Liver (tissue), 9 donors: ENCODE measurements around the gene PTPRQ. TPM values are rescaled to one million over a fixed set of nuclear protein-coding genes. Genes with fewer than 3 reads are reported as not detected.

Experiments used
- DNase-seq: peaks from one replicate; pipeline ENCODE4 v3.0.0-alpha.2; 2017; ENCODE audit warnings: low spot score
- H3K27ac ChIP-seq, 2 donors: one replicate each; pipeline ENCODE4 v1.7.0; 2013; ENCODE audit warnings: inconsistent platforms in 2 of 2, low read length in 2 of 2, control low read depth in 1 of 2, low read depth in 1 of 2, mild to moderate bottlenecking in 1 of 2
- H3K27me3 ChIP-seq, 4 donors: one replicate each; pipeline versions ENCODE4 v1.6.1 to v1.7.0; 2013; ENCODE audit warnings: low read length in 3 of 4, inconsistent platforms in 1 of 4, mild to moderate bottlenecking in 1 of 4, moderate library complexity in 1 of 4; ENCODE audit not compliant: control insufficient read depth in 4 of 4, insufficient read depth in 4 of 4
- H3K36me3 ChIP-seq, 4 donors: one replicate each; pipeline versions ENCODE4 v1.6.1 to v1.7.0; 2013; ENCODE audit warnings: low read length in 3 of 4, mild to moderate bottlenecking in 3 of 4, low read depth in 1 of 4, moderate library complexity in 1 of 4; ENCODE audit not compliant: control insufficient read depth in 4 of 4, insufficient read depth in 3 of 4
- H3K4me1 ChIP-seq, 4 donors: one replicate each; pipeline versions ENCODE4 v1.6.1 to v1.7.0; 2013; ENCODE audit warnings: low read length in 3 of 4, mild to moderate bottlenecking in 3 of 4, moderate library complexity in 1 of 4; ENCODE audit not compliant: control insufficient read depth in 4 of 4, insufficient read depth in 4 of 4
- H3K4me3 ChIP-seq, 3 donors: one replicate each; pipeline versions ENCODE4 v1.6.1 to v1.7.0; 2013; ENCODE audit warnings: low read length in 3 of 3, control low read depth in 1 of 3, low read depth in 1 of 3, mild to moderate bottlenecking in 1 of 3
- H3K9ac ChIP-seq, 2 donors: one replicate each; pipeline ENCODE4 v1.7.0; 2013; ENCODE audit warnings: low read length in 2 of 2, mild to moderate bottlenecking in 2 of 2, moderate library complexity in 2 of 2, control low read depth in 1 of 2, low read depth in 1 of 2
- H3K9me3 ChIP-seq, 4 donors: one replicate each; pipeline versions ENCODE4 v1.6.1 to v1.7.0; 2013; ENCODE audit warnings: low read length in 3 of 4; ENCODE audit not compliant: control insufficient read depth in 4 of 4
- ATF3 ChIP-seq: IDR thresholded peaks from 2 replicates; pipeline ENCODE4 v1.6.1; 2016; ENCODE audit warnings: antibody characterized with exemption
- EGR1 ChIP-seq, 2 donors: IDR thresholded peaks; 2 replicates each; pipeline ENCODE4 v1.6.1; 2016 to 2018; ENCODE audit warnings: antibody characterized with exemption in 2 of 2, low read depth in 2 of 2
- FOXA1 ChIP-seq: IDR thresholded peaks from 2 replicates; pipeline ENCODE4 v1.6.1; 2016; ENCODE audit warnings: antibody characterized with exemption
- FOXA2 ChIP-seq: IDR thresholded peaks from 2 replicates; pipeline ENCODE4 v1.6.1; 2016; ENCODE audit warnings: antibody characterized with exemption
- GABPA ChIP-seq, 2 donors: IDR thresholded peaks in 1 of 2; conservative IDR thresholded peaks in 1 of 2; 2 replicates each; pipeline ENCODE4 v1.6.1; 2016; ENCODE audit warnings: antibody characterized with exemption in 2 of 2, mild to moderate bottlenecking in 1 of 2, moderate library complexity in 1 of 2
- HNF4A ChIP-seq, 2 donors: conservative IDR thresholded peaks; 2 replicates each; pipeline ENCODE4 v1.6.1; 2016; ENCODE audit warnings: antibody characterized with exemption in 2 of 2, mild to moderate bottlenecking in 2 of 2
- HNF4G ChIP-seq: IDR thresholded peaks from 2 replicates; pipeline ENCODE4 v1.6.1; 2016; ENCODE audit warnings: antibody characterized with exemption
- JUND ChIP-seq, 2 donors: IDR thresholded peaks; 2 replicates each; pipeline ENCODE4 v1.6.1; 2016; ENCODE audit warnings: antibody characterized with exemption in 2 of 2
- NR2F2 ChIP-seq: IDR thresholded peaks from 2 replicates; pipeline ENCODE4 v1.6.1; 2016; ENCODE audit warnings: antibody characterized with exemption
- RAD21 ChIP-seq, 2 donors: IDR thresholded peaks; 2 replicates each; pipeline ENCODE4 v1.6.1; 2016; ENCODE audit warnings: antibody characterized with exemption in 2 of 2, mild to moderate bottlenecking in 2 of 2
- RXRA ChIP-seq, 2 donors: IDR thresholded peaks; 2 replicates each; pipeline ENCODE4 v1.6.1; 2017 to 2018; ENCODE audit warnings: antibody characterized with exemption in 2 of 2, mild to moderate bottlenecking in 1 of 2
- SP1 ChIP-seq: IDR thresholded peaks from 2 replicates; pipeline ENCODE4 v1.6.1; 2018; ENCODE audit warnings: antibody characterized with exemption, mild to moderate bottlenecking
- TAF1 ChIP-seq: conservative IDR thresholded peaks from 2 replicates; pipeline ENCODE4 v1.6.1; 2016; ENCODE audit warnings: antibody characterized with exemption, mild to moderate bottlenecking
- YY1 ChIP-seq: IDR thresholded peaks from 2 replicates; pipeline ENCODE4 v1.6.1; 2016; ENCODE audit warnings: antibody characterized with exemption, mild to moderate bottlenecking
- ZBTB33 ChIP-seq: IDR thresholded peaks from 2 replicates; pipeline ENCODE4 v1.6.1; 2016; ENCODE audit warnings: antibody characterized with exemption
- WGBS: extraction: QIAGEN DNeasy Blood & Tissue Kit; methylation state at CpG from one replicate; pipeline ENCODE4 v1.1.7; 2013; 5-methylcytosine and 5-hydroxymethylcytosine counted together
- polyA plus RNA-seq, 2 donors: library from polyadenylated mRNA; stranded (reverse) in 1 of 2; unstranded in 1 of 2; fragments of 200-250 nt in 1 of 2; fragments of >200 nt in 1 of 2; fragmentation: Nextera tagmentation in 1 of 2; extraction: Ambion mirVana in 1 of 2; gene quantifications; one replicate each; pipeline versions ENCODE4 v1.2.1 to v1.2.3, GENCODE V29; 2013 to 2015
- total RNA-seq, 2 donors: library from RNA; depleted of rRNA; stranded (reverse); fragments of >200 nt; gene quantifications; one replicate each; pipeline ENCODE4 v1.2.3, GENCODE V29; 2014
- TF ChIP-seq, protein P1 (sequence below): IDR thresholded peaks from 2 replicates; pipeline ENCODE4 v1.6.1; 2016; ENCODE audit warnings: antibody characterized with exemption, mild to moderate bottlenecking
- TF ChIP-seq, protein P2 (sequence below): IDR thresholded peaks from 2 replicates; pipeline ENCODE4 v1.6.1; 2016; ENCODE audit warnings: antibody characterized with exemption
- TF ChIP-seq, protein P3 (sequence below): fragments of 150-350 bp; IDR thresholded peaks from 2 replicates; pipeline ENCODE4 v1.5.1; 2017; ENCODE audit warnings: improper control_type of control experiment, low read depth, low read length; ENCODE audit not compliant: missing input control
- donor health status: healthy.
- donor health status: healthy.
- donor health status: healthy.
- donor health status: healthy.
- donor health status: healthy.

PTPRQ gene
- total and polyA plus RNA-seq, 4 donors = 0.02 to 0.08 (median 0.04) TPM

GRCh38 chr12:80504389-80505163, 60.5 kb downstream of the PTPRQ start:
- no peaks in the 10 kb centered on the region for H3K9me3 ChIP-seq
- WGBS = 63% methylated on average over 2 of the region's 2 CpGs
- H3K4me1 ChIP-seq = no peaks in the 10 kb centered on the region
- no peak overlapping the region for H3K27ac ChIP-seq
- H3K36me3 ChIP-seq = no peaks in the 10 kb centered on the region
- H3K27me3 ChIP-seq = no peaks in the 10 kb centered on the region
- TF ChIP-seq FOXA2 (no peak), FOXA1 (no peak), HNF4A (conservative IDR thresholded peaks at IDR 0.05) (no peak), RAD21 (IDR thresholded peaks at IDR 0.05) (no peak), ZBTB33 (no peak), EGR1 (IDR thresholded peaks at IDR 0.05; ENCODE audit: low read depth in 2 of 2) (no peak), ATF3 (no peak), HNF4G (no peak), SP1 (no peak), GABPA (IDR thresholded peaks at IDR 0.05 in 1 of 2, conservative IDR thresholded peaks at IDR 0.05 in 1 of 2) (no peak), TAF1 (no peak), YY1 (no peak), NR2F2 (no peak), JUND (IDR thresholded peaks at IDR 0.05) (no peak), RXRA (IDR thresholded peaks at IDR 0.05) (no peak)
- TF ChIP-seq, protein P1, sequence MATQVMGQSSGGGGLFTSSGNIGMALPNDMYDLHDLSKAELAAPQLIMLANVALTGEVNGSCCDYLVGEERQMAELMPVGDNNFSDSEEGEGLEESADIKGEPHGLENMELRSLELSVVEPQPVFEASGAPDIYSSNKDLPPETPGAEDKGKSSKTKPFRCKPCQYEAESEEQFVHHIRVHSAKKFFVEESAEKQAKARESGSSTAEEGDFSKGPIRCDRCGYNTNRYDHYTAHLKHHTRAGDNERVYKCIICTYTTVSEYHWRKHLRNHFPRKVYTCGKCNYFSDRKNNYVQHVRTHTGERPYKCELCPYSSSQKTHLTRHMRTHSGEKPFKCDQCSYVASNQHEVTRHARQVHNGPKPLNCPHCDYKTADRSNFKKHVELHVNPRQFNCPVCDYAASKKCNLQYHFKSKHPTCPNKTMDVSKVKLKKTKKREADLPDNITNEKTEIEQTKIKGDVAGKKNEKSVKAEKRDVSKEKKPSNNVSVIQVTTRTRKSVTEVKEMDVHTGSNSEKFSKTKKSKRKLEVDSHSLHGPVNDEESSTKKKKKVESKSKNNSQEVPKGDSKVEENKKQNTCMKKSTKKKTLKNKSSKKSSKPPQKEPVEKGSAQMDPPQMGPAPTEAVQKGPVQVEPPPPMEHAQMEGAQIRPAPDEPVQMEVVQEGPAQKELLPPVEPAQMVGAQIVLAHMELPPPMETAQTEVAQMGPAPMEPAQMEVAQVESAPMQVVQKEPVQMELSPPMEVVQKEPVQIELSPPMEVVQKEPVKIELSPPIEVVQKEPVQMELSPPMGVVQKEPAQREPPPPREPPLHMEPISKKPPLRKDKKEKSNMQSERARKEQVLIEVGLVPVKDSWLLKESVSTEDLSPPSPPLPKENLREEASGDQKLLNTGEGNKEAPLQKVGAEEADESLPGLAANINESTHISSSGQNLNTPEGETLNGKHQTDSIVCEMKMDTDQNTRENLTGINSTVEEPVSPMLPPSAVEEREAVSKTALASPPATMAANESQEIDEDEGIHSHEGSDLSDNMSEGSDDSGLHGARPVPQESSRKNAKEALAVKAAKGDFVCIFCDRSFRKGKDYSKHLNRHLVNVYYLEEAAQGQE = no peak
- TF ChIP-seq, protein P2, sequence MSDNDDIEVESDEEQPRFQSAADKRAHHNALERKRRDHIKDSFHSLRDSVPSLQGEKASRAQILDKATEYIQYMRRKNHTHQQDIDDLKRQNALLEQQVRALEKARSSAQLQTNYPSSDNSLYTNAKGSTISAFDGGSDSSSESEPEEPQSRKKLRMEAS = no peak
- TF ChIP-seq, protein P3, sequence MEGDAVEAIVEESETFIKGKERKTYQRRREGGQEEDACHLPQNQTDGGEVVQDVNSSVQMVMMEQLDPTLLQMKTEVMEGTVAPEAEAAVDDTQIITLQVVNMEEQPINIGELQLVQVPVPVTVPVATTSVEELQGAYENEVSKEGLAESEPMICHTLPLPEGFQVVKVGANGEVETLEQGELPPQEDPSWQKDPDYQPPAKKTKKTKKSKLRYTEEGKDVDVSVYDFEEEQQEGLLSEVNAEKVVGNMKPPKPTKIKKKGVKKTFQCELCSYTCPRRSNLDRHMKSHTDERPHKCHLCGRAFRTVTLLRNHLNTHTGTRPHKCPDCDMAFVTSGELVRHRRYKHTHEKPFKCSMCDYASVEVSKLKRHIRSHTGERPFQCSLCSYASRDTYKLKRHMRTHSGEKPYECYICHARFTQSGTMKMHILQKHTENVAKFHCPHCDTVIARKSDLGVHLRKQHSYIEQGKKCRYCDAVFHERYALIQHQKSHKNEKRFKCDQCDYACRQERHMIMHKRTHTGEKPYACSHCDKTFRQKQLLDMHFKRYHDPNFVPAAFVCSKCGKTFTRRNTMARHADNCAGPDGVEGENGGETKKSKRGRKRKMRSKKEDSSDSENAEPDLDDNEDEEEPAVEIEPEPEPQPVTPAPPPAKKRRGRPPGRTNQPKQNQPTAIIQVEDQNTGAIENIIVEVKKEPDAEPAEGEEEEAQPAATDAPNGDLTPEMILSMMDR = no peak
- H3K9ac ChIP-seq = no peak overlapping the region
- no peak for DNase-seq
- H3K4me3 ChIP-seq = no peak overlapping the region
